Middle frontal gyrus (tissue), 1 donor: Measurements from ENCODE around the gene GRB10.

Source experiments
- DNase-seq: peaks from one replicate; pipeline ENCODE4 v3.0.0-alpha.2; 2015; ENCODE audit warnings: low spot score; ENCODE audit errors: extremely low spot score

Gene GRB10

DNA sequence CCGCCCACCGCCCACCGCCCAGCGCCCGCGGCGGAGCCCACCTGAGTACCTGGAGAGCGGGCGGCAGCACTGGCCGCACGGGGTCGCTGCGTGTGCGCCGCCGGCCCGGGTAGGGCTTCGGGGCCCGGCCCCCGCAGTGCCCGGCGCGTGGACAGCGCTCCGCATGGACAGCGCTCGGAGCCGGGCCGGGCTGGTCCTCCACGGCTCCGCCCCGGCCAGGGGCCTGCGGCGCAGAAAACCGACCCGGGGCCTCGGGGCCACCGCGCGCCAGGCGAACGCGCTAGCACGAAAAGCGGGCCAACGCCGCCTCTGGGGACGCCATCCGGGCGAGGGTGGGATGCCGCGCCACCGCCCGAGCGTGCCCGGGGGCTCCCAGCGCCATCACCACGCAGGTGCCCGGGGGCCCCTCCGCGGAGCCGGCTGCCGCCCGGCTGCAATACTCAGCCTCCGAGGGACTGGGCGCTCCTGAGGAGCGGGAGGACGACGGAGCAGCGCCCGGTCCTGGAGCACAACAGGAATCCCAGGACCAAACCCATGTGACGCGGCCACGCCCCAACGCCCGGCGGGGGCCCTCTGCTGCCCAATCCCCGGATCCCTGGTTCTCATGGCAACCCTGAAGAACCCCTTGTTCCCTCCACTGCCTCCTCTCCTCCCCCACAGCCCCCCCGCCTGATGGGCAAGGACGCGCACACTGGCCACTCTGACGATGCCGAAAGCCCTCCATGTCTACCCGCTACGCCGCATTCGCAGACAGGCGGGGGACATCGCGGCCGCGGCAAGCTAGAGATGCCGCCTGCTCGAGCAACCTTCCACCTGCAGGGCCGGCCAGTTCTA, at the start of gene GRB10:
Gene GRB10 (minus strand): TSS at position 522 of the 834 bp plus-strand sequence. CDS start 50,574 bp downstream, outside the sequence.
- peak; percentile 20 for DNase-seq

DNA sequence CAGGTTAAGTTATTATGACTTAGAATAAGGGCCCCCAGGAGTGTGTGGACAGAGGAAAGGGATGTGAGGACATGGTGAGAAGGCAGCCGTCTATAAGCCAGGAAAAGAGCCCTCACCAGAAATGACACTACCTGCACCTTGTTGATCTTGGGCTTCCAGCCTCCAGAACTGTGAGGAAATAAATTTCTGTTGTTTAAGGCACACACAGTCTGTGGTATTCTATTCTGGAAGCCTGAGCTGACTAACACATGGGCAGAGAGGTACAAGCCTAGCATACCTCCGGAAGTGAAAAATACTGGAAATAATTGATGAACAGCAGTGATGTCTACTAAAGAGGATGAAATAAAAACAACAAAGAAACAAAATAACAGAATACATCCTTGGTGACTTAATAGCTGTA, 46.1 kb upstream of the GRB10 start:
- DNase-seq, result no peak

- DNase-seq, result no peak
Observed at GRCh38 chr7:50828116-50828515, 45.4 kb upstream of the GRB10 start.

- DNase-seq, result no peak
Observed at GRCh38 chr7:50827281-50827680, 44.6 kb upstream of the GRB10 start.

DNA sequence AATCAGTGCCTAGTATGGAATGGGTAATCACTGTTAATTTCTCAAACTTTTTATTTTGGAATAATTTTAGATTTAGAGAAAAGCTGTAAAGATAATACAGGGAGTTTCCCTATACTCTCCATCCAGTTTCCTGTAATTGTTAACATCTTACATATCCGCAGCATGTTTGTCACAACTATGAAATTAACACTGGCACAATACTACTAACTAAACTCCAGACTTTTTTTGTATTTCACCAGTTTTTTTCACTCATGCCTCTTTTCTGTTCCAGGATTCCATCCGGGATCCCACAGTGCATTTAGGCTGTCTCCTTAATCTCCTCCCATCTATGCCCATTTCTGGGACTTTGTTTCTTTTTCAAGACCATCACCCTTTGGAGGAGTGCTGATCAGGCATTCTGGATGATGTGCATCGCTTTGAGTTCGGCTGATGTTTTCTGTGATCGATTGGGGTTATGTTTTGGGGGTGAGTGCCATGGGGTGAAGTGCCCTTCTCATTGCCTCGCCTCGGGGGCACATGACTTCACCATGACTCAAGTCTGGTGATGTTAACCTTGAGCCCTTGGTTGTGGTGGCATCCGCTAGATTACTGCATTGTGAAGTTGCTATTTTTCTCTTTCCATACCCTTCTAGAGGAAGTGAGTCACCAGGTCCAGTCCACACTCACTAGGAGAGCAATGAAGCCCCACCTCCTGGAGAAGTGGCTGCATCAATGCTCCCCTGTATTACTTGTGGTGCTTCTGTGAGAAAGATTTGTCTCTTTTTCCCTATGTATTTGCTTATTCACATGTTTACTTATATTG, 43.9 kb upstream of the GRB10 start:
- DNase-seq, result no peak

DNA sequence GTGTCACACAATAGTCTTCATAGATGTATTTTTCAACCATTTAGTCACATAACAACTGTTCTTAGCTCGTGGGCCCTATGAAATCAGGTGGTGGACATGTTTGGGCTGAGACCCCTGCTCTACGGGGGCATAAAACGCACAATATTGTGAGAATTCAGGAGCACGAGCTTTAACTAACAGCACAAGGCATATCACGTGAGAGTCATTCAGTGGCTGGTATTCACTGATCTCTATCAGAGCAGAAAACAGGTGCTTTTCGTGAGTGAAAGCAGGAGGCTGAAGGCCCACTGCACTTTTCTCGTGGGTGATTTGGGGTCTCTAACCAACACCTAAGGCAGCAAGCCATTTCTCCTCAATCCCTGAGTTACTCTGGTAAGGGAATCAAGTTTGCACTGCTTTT, 42.8 kb upstream of the GRB10 start:
- no peak for DNase-seq

- DNase-seq, result no peak
Observed at GRCh38 chr7:50824882-50825281, 42.2 kb upstream of the GRB10 start.

GRCh38 chr7:50822706-50823105, 40.0 kb upstream of the GRB10 start:
- no peak for DNase-seq

- DNase-seq, result no peak
Observed at GRCh38 chr7:50822110-50822509, 39.4 kb upstream of the GRB10 start.

- DNase-seq, result no peak
Observed at GRCh38 chr7:50821457-50822008, 38.8 kb upstream of the GRB10 start.

DNA sequence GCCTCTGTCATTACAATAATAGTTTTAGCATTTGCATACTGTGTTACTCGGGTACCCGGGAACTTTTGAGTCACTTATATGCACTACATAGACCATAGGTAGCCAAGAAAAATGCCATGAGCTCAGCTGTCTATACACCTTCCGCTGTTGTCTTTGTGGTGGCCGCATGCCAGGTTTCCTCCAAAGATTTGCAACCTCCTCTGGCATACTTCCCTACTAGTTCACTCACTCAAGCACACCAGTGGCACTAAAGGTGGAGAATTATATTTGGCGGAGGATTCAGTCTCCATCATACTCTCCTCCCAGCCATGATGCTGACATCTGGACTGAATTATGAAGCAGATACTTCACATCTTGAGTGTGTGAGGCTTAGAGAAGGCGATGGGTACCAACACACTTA, 35.6 kb upstream of the GRB10 start:
- DNase-seq, result no peak

DNA sequence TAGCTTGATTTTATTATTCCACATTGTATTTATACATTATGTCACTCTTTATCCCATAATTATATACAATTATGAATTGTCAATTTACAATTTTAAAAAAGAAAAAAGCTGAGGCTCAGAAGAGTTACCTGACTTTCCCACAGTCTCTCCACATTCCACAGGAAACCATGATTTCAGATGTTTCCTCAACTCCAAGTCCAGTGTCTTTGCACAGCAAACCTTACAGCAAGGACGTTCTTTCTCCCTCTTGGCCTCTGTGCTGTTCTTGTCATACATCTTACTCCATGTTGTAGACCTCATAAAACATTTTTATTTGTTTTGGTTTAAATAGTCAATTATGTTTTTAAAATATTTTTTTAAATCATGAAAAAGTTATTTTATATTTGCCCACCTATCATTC, 34.9 kb upstream of the GRB10 start:
- DNase-seq, result no peak

- no peak for DNase-seq
Observed at GRCh38 chr7:50815138-50815537, 32.4 kb upstream of the GRB10 start.

GRCh38 chr7:50814166-50814565, 31.5 kb upstream of the GRB10 start:
- DNase-seq, result no peak

GRCh38 chr7:50812841-50813475, 30.3 kb upstream of the GRB10 start:
- DNase-seq, result no peak

DNA sequence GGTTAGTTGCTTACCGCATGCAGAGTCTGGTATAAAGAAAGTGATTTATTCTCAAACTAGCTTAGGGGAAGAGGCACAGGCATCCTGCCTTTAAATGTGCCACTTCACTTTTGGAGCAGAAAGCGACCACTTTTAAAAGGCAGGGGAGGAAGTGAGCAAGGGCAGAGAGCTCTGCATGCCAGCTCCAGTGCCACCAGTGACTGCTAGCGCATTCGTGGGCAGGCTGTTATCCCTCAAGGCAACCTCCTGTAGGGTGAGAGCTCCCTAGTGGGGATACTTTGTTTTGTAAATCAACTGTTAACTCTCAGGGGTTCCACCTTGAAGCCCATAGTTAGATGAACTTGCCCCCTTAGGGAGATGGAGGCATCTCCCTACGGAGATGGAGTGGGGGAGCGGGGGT, 29.4 kb upstream of the GRB10 start:
- DNase-seq, result no peak

- no peak for DNase-seq
Observed at GRCh38 chr7:50808282-50808888, 25.7 kb upstream of the GRB10 start.

DNA sequence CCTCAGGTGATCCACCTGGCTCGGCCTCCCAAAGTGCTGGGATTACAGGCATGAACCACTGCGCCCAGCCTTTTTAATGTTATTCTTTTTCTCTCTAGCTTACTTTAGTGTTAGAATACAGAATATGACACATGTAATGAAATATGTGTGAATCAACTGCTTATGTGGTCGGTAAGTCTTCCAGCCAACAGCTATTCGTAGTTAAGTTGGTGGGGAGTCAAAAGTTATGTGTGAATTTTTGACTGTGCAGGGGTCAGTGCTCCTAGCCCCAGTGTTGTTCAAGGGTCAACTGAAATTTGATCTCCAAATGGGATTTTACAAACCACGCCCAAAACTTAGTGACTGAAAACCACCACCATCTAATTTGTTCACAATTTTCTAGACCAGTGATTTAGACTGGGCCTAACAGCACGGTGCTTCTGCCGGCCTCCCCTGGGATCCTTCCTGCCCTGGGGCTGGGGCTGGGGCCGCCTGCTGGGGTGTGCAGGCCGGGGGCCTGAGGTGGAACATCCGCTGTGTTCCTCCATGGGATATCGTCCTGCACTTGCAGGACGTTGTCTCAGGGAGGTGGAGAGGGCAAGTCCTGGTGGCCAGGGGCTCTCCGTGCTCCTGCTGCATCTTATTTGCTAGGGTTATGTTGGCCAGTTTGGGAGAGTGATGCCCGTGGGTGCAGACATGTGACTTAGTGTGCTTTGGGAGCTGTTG, 24.5 kb upstream of the GRB10 start:
- DNase-seq, result no peak

DNA sequence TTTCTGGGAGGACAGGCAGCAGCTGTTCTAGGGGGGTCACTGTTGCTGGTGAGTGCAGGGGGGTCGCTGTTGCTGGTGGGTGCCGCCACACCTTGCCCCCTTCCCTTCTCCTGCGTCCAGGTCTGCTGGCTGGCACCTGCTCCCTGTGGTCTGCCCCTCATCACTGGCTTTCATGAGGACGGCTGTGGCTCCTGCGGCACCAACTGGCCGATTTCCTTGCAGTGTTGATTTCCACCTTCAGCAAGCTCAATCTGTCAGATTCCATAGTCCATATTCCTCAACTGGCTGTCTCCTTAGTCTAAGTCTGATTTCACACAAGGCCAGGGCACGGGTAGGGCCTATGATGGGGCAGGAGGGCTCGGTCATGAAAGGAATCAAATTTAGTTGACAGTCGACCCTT, 23.4 kb upstream of the GRB10 start:
- DNase-seq, result no peak

GRCh38 chr7:50805447-50806125, 22.9 kb upstream of the GRB10 start:
- DNase-seq, result no peak
